ENCODE data around the gene SDHB.

DNA sequence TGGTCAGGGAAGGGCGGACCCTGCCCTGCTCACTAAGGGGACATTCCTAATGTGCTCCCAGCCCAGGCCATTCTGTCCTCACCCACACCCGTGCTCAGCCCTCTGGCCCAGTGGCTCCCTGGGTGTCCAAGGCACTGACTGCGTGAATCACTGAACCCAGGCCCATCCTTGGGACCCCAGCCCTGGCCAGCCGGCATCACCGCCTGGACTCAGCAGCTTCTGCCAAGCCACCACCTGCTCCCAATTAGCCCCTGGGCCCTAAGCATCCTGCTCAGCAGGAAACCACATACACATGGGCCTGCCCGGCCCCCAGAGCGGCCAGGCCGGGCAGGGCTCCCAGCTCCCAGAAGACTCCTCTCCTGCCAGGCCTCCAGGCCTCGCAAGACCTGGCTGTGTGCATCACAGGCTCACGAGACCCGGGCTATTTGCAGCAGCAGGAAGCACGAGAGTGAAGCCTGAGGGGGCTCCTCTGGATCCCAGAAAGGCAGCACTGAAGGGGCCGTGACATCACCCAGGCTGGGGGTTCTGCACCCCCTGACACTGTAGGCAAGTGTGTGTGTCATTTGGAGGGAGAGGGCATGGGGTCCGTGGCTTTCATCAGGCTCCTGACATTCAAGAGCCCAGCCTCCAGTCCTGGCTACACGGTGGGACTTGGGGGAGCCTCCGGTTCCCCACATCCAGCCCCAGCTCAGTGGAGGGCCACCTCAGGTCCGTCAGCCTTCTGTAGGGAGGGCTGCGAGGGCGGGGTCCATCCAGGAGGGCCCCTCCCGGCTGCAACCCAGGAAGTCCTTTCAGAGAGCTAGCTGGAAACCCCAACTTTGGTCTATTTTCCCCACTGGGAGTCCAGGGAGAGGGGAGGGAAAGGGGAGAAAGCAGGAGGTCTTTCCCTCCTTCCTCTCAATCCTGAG lies 75.0 kb downstream of the SDHB start:
- no peak for TF ChIP-seq POLR2A (IDR thresholded peaks at IDR 0.05)
- TF ChIP-seq, protein P1, sequence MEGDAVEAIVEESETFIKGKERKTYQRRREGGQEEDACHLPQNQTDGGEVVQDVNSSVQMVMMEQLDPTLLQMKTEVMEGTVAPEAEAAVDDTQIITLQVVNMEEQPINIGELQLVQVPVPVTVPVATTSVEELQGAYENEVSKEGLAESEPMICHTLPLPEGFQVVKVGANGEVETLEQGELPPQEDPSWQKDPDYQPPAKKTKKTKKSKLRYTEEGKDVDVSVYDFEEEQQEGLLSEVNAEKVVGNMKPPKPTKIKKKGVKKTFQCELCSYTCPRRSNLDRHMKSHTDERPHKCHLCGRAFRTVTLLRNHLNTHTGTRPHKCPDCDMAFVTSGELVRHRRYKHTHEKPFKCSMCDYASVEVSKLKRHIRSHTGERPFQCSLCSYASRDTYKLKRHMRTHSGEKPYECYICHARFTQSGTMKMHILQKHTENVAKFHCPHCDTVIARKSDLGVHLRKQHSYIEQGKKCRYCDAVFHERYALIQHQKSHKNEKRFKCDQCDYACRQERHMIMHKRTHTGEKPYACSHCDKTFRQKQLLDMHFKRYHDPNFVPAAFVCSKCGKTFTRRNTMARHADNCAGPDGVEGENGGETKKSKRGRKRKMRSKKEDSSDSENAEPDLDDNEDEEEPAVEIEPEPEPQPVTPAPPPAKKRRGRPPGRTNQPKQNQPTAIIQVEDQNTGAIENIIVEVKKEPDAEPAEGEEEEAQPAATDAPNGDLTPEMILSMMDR (IDR thresholded peaks at IDR 0.05) = no peak

Data from right lobe of liver (tissue), 4 donors.